ENCODE measurements around the gene TBC1D9B.
"Not testable (repeated sequence)": the region's sequence is repeated elsewhere in the genome, so short reads cannot be mapped to it uniquely, and the experiment has no call there.

Gene TBC1D9B

GRCh38 chr5:179885491-179886090 is 22.1 kb downstream of the TBC1D9B start:
- no peak for DNase-seq (ENCODE audit: low read depth in 2 of 2)

- no peak for DNase-seq (ENCODE audit: low read depth in 2 of 2)
Measured at GRCh38 chr5:179883163-179883562, 24.5 kb downstream of the TBC1D9B start.

GRCh38 chr5:179882338-179882737 is 25.4 kb downstream of the TBC1D9B start:
- DNase-seq (ENCODE audit: low read depth in 2 of 2), result no peak

- DNase-seq (ENCODE audit: low read depth in 2 of 2), result no peak
Measured at GRCh38 chr5:179880848-179881590, 26.7 kb downstream of the TBC1D9B start.

- no peak for DNase-seq (ENCODE audit: low read depth in 2 of 2)
Measured at GRCh38 chr5:179880066-179880650, 27.5 kb downstream of the TBC1D9B start.

GRCh38 chr5:179879690-179880010 is 28.0 kb downstream of the TBC1D9B start:
- DNase-seq (ENCODE audit: low read depth in 2 of 2), result no peak

GRCh38 chr5:179879003-179879689 is 28.6 kb downstream of the TBC1D9B start:
- DNase-seq (ENCODE audit: low read depth in 2 of 2), result no peak

- DNase-seq (ENCODE audit: low read depth in 2 of 2), result no peak
Measured at GRCh38 chr5:179878222-179879002, 29.3 kb downstream of the TBC1D9B start.

- no peak for DNase-seq (ENCODE audit: low read depth in 2 of 2)
Measured at GRCh38 chr5:179876610-179876952, 31.1 kb downstream of the TBC1D9B start.

- DNase-seq (ENCODE audit: low read depth in 2 of 2), result no peak
Measured at GRCh38 chr5:179875741-179876609, 31.7 kb downstream of the TBC1D9B start.

GRCh38 chr5:179874536-179875292 is 33.0 kb downstream of the TBC1D9B start:
- no peak for DNase-seq (ENCODE audit: low read depth in 2 of 2)

- no peak for DNase-seq (ENCODE audit: low read depth in 2 of 2)
Measured at GRCh38 chr5:179874136-179874535, 33.6 kb downstream of the TBC1D9B start.

- no peak for DNase-seq (ENCODE audit: low read depth in 2 of 2)
Measured at GRCh38 chr5:179873588-179874110, 34.0 kb downstream of the TBC1D9B start.

- no peak for DNase-seq (ENCODE audit: low read depth in 2 of 2)
Measured at GRCh38 chr5:179872828-179873575, 34.7 kb downstream of the TBC1D9B start.

- no peak for DNase-seq (ENCODE audit: low read depth in 2 of 2)
Measured at GRCh38 chr5:179872055-179872827, 35.5 kb downstream of the TBC1D9B start.

GRCh38 chr5:179871533-179871932 is 36.2 kb downstream of the TBC1D9B start:
- not testable (repeated sequence) for DNase-seq (ENCODE audit: low read depth in 2 of 2)

- no peak for DNase-seq (ENCODE audit: low read depth in 2 of 2)
Measured at GRCh38 chr5:179870952-179871351, 36.7 kb downstream of the TBC1D9B start.

- no peak for DNase-seq (ENCODE audit: low read depth in 2 of 2)
Measured at GRCh38 chr5:179870403-179870903, 37.2 kb downstream of the TBC1D9B start.
